Astrocyte (in vitro differentiated cells and primary cell): ENCODE data around the gene UBQLN1. TPM values are rescaled to one million over a fixed set of nuclear protein-coding genes. Genes with fewer than 3 reads are reported as not detected.

Experiments used
- DNase-seq: peaks from one replicate; pipeline ENCODE4 v3.0.0-alpha.2; 2010; ENCODE audit warnings: low read depth
- FAIRE-seq: peaks from 2 replicates; lab custom pipeline; 2011; peaks lifted over from hg19 to GRCh38; lab: Jason Lieb, UNC
- H2AFZ ChIP-seq: 2 replicates; pipeline ENCODE4 v1.6.0; 2012; ENCODE audit warnings: low read depth, low read length, inconsistent platforms
- H3K27ac ChIP-seq: 2 replicates; pipeline ENCODE4 v1.5.1; 2011; ENCODE audit warnings: low read depth, low read length, inconsistent platforms
- H3K27me3 ChIP-seq: 2 replicates; pipeline ENCODE4 v1.6.0; 2011; ENCODE audit warnings: low read length, inconsistent platforms; ENCODE audit not compliant: insufficient read depth
- H3K36me3 ChIP-seq: 2 replicates; pipeline ENCODE4 v1.5.1; 2011; ENCODE audit warnings: low read length, inconsistent platforms; ENCODE audit not compliant: insufficient read depth
- H3K4me1 ChIP-seq: 2 replicates; pipeline ENCODE4 v1.5.1; 2011; ENCODE audit warnings: low read length, inconsistent platforms; ENCODE audit not compliant: insufficient read depth
- H3K4me2 ChIP-seq: 2 replicates; pipeline ENCODE4 v1.6.0; 2012; ENCODE audit warnings: low read length, inconsistent platforms
- H3K4me3 ChIP-seq: 2 replicates; pipeline ENCODE4 v1.5.1; 2011; ENCODE audit warnings: low read depth, mild to moderate bottlenecking, low read length, inconsistent platforms; ENCODE audit not compliant: insufficient read depth
- H3K79me2 ChIP-seq: 2 replicates; pipeline ENCODE4 v1.6.0; 2012; ENCODE audit warnings: mild to moderate bottlenecking, low read length, inconsistent platforms; ENCODE audit not compliant: insufficient read depth
- H3K9ac ChIP-seq: 2 replicates; pipeline ENCODE4 v1.6.0; 2012; ENCODE audit warnings: mild to moderate bottlenecking, low read length, inconsistent platforms
- H3K9me3 ChIP-seq: 2 replicates; pipeline ENCODE4 v1.5.1; 2012; ENCODE audit warnings: low read depth, mild to moderate bottlenecking, low read length, inconsistent platforms; ENCODE audit not compliant: insufficient read depth
- H4K20me1 ChIP-seq: 2 replicates; pipeline ENCODE4 v1.6.0; 2012; ENCODE audit warnings: low read length, inconsistent platforms; ENCODE audit not compliant: insufficient read depth
- H3K27ac Mint-ChIP-seq: one replicate; pipeline ENCODE4 v1.8.0; 2021; ENCODE audit warnings: mild to moderate bottlenecking, mixed read lengths; ENCODE audit not compliant: unreplicated experiment
- H3K27me3 Mint-ChIP-seq: one replicate; pipeline ENCODE4 v1.8.0; 2021; ENCODE audit warnings: low read depth, mixed read lengths; ENCODE audit not compliant: unreplicated experiment
- H3K36me3 Mint-ChIP-seq: one replicate; pipeline ENCODE4 v1.8.0; 2021; ENCODE audit warnings: low read depth, mixed read lengths; ENCODE audit not compliant: unreplicated experiment
- H3K4me1 Mint-ChIP-seq: one replicate; pipeline ENCODE4 v1.8.0; 2021; ENCODE audit warnings: low read depth, mixed read lengths; ENCODE audit not compliant: unreplicated experiment
- H3K4me3 Mint-ChIP-seq: one replicate; pipeline ENCODE4 v1.8.0; 2021; ENCODE audit warnings: mild to moderate bottlenecking, moderate library complexity, mixed read lengths; ENCODE audit not compliant: unreplicated experiment
- H3K9me3 Mint-ChIP-seq: one replicate; pipeline ENCODE4 v1.8.0; 2021; ENCODE audit warnings: mild to moderate bottlenecking, mixed read lengths; ENCODE audit not compliant: unreplicated experiment
- EZH2 ChIP-seq: IDR thresholded peaks from 2 replicates; pipeline ENCODE4 v1.6.1; 2012; ENCODE audit warnings: mild to moderate bottlenecking, low read length, inconsistent platforms; ENCODE audit not compliant: insufficient read depth
- total RNA-seq: library from RNA; stranded (reverse); gene quantifications from 2 replicates; pipeline ENCODE4 v1.2.1, GENCODE V29; 2021
- TF ChIP-seq, protein P1 (sequence below): IDR thresholded peaks from 2 replicates; pipeline ENCODE4 v1.5.1; 2011; ENCODE audit warnings: low read depth, mild to moderate bottlenecking, inconsistent platforms, low read length, moderate library complexity; ENCODE audit not compliant: insufficient read depth

Gene UBQLN1
- total RNA-seq, 1 donor from 2014 or later = 99.3 TPM

DNA sequence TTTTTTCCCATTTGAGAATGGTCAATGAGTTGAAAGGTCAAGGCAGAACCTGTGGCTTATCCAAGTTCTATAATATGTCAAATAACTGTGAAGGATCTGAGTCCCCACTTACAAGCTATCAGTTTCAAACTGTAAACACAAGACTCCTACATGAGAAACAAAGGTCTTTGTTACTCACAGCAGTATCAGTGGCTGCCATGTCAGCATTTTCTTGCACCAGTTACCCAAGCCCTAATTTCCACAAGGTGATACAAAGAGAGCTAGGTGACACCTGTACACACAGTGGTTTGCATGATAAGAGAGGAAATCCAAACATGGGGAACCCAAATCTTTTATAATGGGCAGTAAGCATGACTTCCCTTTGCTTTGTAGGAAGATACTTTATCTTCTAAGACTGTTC, 8.0 kb upstream of the UBQLN1 start:
- Mint-ChIP-seq H3K27ac (no peak overlapping the region), H3K27me3 (no peaks in the 10 kb centered on the region), H3K4me3 (no peak overlapping the region), H3K36me3 (no peaks in the 10 kb centered on the region), H3K9me3 (peaks cover 4% of the 10 kb centered on the region), H3K4me1 (no peaks in the 10 kb centered on the region)
- H3K79me2 ChIP-seq = no peaks in the 10 kb centered on the region
- H3K4me3 ChIP-seq = no peak overlapping the region
- H3K9ac ChIP-seq = no peak overlapping the region
- no peaks in the 10 kb centered on the region for H3K9me3 ChIP-seq
- no peaks in the 10 kb centered on the region for H3K4me1 ChIP-seq
- no peak for TF ChIP-seq EZH2
- TF ChIP-seq, protein P1, sequence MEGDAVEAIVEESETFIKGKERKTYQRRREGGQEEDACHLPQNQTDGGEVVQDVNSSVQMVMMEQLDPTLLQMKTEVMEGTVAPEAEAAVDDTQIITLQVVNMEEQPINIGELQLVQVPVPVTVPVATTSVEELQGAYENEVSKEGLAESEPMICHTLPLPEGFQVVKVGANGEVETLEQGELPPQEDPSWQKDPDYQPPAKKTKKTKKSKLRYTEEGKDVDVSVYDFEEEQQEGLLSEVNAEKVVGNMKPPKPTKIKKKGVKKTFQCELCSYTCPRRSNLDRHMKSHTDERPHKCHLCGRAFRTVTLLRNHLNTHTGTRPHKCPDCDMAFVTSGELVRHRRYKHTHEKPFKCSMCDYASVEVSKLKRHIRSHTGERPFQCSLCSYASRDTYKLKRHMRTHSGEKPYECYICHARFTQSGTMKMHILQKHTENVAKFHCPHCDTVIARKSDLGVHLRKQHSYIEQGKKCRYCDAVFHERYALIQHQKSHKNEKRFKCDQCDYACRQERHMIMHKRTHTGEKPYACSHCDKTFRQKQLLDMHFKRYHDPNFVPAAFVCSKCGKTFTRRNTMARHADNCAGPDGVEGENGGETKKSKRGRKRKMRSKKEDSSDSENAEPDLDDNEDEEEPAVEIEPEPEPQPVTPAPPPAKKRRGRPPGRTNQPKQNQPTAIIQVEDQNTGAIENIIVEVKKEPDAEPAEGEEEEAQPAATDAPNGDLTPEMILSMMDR = no peak
- no peak overlapping the region for H2AFZ ChIP-seq
- FAIRE-seq (no peak), DNase-seq (no peak)
- no peaks in the 10 kb centered on the region for H3K27me3 ChIP-seq
- H4K20me1 ChIP-seq = no peaks in the 10 kb centered on the region
- H3K27ac ChIP-seq = no peak overlapping the region
- H3K4me2 ChIP-seq = no peak overlapping the region
- no peaks in the 10 kb centered on the region for H3K36me3 ChIP-seq

DNA sequence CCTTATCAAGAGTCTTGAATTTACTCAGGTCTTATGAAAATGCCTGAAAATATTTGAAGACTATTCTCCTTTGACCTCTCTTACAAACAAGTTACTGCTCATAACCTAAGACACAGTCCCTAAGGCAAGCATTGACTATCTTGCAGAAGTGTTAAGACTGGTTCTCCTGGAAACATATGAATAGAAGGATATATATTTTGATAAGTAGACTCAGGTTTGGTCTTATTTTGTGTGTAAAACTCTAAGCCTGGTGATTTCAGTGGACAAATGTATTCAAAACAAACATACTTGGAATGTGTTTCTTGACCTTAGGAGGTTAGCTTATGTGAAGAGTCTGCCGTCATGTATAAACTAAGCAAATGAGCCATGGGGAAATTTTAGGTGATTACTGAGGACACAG, 7.5 kb upstream of the UBQLN1 start:
- Mint-ChIP-seq H3K27ac (no peak overlapping the region), H3K9me3 (peaks cover 4% of the 10 kb centered on the region), H3K4me1 (no peaks in the 10 kb centered on the region), H3K27me3 (no peaks in the 10 kb centered on the region), H3K4me3 (no peak overlapping the region), H3K36me3 (no peaks in the 10 kb centered on the region)
- no peak for DNase-seq
- no peak overlapping the region for H2AFZ ChIP-seq
- H3K4me3 ChIP-seq = no peak overlapping the region
- no peak overlapping the region for H3K9ac ChIP-seq
- TF ChIP-seq, protein P1 = no peak
- no peak for TF ChIP-seq EZH2
- H3K4me2 ChIP-seq = no peak overlapping the region
- no peak overlapping the region for H3K27ac ChIP-seq
- H3K79me2 ChIP-seq = no peaks in the 10 kb centered on the region
- H3K4me1 ChIP-seq = no peaks in the 10 kb centered on the region
- no peaks in the 10 kb centered on the region for H4K20me1 ChIP-seq
- H3K9me3 ChIP-seq = no peaks in the 10 kb centered on the region
- no peaks in the 10 kb centered on the region for H3K36me3 ChIP-seq
- FAIRE-seq = no peak
- H3K27me3 ChIP-seq = no peaks in the 10 kb centered on the region

GRCh38 chr9:83714329-83714728, 6.6 kb upstream of the UBQLN1 start:
- Histone ChIP-seq H3K27me3 (no peaks in the 10 kb centered on the region), H2AFZ (no peak overlapping the region), H3K4me3 (no peak overlapping the region), H3K9ac (no peak overlapping the region), H3K36me3 (no peaks in the 10 kb centered on the region), H3K9me3 (no peaks in the 10 kb centered on the region), H3K79me2 (peaks cover 3% of the 10 kb centered on the region), H4K20me1 (no peaks in the 10 kb centered on the region), H3K27ac (no peak overlapping the region), H3K4me2 (no peak overlapping the region), H3K4me1 (no peaks in the 10 kb centered on the region)
- Mint-ChIP-seq H3K4me1 (no peaks in the 10 kb centered on the region), H3K27ac (no peak overlapping the region), H3K4me3 (no peak overlapping the region), H3K36me3 (no peaks in the 10 kb centered on the region), H3K27me3 (no peaks in the 10 kb centered on the region), H3K9me3 (peaks cover 4% of the 10 kb centered on the region)
- no peak for FAIRE-seq
- DNase-seq = no peak
- no peak for TF ChIP-seq EZH2
- TF ChIP-seq, protein P1 = peak; percentile 23
